ENCODE results near the gene FN1.

The FN1 gene

GRCh38 chr2:215427585-215427984 is 8.3 kb downstream of the FN1 start:
- no peak overlapping the region for H3K27ac ChIP-seq
- TF ChIP-seq, protein P1, sequence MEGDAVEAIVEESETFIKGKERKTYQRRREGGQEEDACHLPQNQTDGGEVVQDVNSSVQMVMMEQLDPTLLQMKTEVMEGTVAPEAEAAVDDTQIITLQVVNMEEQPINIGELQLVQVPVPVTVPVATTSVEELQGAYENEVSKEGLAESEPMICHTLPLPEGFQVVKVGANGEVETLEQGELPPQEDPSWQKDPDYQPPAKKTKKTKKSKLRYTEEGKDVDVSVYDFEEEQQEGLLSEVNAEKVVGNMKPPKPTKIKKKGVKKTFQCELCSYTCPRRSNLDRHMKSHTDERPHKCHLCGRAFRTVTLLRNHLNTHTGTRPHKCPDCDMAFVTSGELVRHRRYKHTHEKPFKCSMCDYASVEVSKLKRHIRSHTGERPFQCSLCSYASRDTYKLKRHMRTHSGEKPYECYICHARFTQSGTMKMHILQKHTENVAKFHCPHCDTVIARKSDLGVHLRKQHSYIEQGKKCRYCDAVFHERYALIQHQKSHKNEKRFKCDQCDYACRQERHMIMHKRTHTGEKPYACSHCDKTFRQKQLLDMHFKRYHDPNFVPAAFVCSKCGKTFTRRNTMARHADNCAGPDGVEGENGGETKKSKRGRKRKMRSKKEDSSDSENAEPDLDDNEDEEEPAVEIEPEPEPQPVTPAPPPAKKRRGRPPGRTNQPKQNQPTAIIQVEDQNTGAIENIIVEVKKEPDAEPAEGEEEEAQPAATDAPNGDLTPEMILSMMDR (conservative IDR thresholded peaks at IDR 0.05), result no peak

GRCh38 chr2:215425021-215425782 is 10.7 kb downstream of the FN1 start:
- TF ChIP-seq, protein P1 (conservative IDR thresholded peaks at IDR 0.05), result no peak
- no peak overlapping the region for H3K27ac ChIP-seq

- TF ChIP-seq, protein P1 (conservative IDR thresholded peaks at IDR 0.05), result no peak
- H3K27ac ChIP-seq, result no peak overlapping the region
These were observed 11.8 kb downstream of the FN1 start for GRCh38 chr2:215423928-215424540.

DNA sequence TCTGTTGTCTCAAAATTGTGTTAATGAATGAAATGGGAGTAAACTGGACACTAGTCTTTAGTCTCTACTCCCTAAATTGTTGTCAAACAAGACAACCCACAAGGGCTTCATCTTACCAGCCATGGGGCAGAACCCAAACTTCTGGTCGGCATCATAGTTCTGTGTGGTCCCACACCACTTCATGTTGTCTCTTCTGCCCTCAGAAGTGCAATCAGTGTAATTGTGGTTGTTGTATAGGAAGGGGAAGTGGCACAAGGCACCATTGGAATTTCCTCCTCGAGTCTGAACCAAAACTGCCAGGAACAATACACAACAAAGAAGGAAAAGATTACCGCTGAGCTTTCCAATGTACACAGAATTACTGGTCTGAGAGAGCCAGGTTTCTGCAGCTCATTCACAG is 12.6 kb downstream of the FN1 start:
- TF ChIP-seq, protein P1 (conservative IDR thresholded peaks at IDR 0.05), result no peak
- H3K27ac ChIP-seq, result no peak overlapping the region

DNA sequence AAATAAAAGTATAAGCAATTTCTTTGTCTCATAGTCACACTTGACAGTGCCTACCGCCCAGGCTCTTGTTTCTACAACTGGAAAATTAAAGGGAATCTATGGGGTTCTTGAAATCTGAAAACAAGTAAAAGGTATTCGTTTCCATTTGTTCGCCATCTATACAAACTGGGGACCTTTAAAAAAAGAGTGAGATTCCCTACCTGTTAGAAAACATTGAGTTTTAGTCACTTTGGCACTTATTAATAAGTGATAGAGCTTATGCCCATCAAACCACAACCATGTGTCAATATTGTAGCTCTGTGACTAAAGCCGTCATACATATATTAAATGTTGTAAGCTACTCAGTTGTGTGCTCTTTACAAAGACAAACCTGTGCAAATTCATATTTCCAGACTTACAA is 13.2 kb downstream of the FN1 start:
- no peak overlapping the region for H3K27ac ChIP-seq
- TF ChIP-seq, protein P1 (conservative IDR thresholded peaks at IDR 0.05), result no peak

- no peak overlapping the region for H3K27ac ChIP-seq
- TF ChIP-seq, protein P1 (conservative IDR thresholded peaks at IDR 0.05), result no peak
These were observed 13.9 kb downstream of the FN1 start for GRCh38 chr2:215421859-215422461.

DNA sequence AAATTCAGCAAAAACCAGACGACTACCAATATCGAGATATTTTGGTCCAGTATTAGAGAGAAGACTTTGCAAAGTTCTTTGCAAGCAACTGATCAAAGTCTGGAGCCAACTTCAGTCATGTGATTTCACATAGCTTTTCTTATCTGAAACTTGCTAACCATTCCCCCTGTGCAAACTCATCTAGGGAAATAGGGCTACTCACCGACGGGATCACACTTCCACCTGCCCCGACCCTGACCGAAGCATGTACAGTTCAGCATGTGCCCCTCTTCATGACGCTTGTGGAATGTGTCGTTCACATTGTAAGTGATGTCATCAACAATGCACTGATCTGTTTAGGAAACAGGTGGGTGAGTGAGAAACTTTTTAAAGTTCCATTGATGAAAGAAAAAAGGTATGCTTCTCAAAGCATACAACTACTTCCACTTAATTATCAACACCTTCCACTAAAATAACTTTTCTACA is 15.4 kb downstream of the FN1 start:
- H3K27ac ChIP-seq, result no peak overlapping the region
- TF ChIP-seq, protein P1 (conservative IDR thresholded peaks at IDR 0.05), result no peak
